ENCODE measurements around the gene WIPF1.

- TF ChIP-seq CTCF (IDR thresholded peaks at IDR 0.05) = peak; percentile 37 to 72 (median 61)
- TF ChIP-seq POLR2A (IDR thresholded peaks at IDR 0.05) = no peak
Measured at GRCh38 chr2:174603280-174603679, 5.7 kb upstream of the WIPF1 start.

Measured in body of pancreas (tissue), 4 donors.